HG02610 (cell line): Measurements from ENCODE around the gene NDUFA13.

Experiments
- ATAC-seq: cut with Tn5 transposase; IDR thresholded peaks from one replicate; pipeline ENCODE4 v1.9.1; 2021; ENCODE audit warnings: mild to moderate bottlenecking, moderate library complexity; ENCODE audit not compliant: unreplicated experiment

NDUFA13 gene

DNA sequence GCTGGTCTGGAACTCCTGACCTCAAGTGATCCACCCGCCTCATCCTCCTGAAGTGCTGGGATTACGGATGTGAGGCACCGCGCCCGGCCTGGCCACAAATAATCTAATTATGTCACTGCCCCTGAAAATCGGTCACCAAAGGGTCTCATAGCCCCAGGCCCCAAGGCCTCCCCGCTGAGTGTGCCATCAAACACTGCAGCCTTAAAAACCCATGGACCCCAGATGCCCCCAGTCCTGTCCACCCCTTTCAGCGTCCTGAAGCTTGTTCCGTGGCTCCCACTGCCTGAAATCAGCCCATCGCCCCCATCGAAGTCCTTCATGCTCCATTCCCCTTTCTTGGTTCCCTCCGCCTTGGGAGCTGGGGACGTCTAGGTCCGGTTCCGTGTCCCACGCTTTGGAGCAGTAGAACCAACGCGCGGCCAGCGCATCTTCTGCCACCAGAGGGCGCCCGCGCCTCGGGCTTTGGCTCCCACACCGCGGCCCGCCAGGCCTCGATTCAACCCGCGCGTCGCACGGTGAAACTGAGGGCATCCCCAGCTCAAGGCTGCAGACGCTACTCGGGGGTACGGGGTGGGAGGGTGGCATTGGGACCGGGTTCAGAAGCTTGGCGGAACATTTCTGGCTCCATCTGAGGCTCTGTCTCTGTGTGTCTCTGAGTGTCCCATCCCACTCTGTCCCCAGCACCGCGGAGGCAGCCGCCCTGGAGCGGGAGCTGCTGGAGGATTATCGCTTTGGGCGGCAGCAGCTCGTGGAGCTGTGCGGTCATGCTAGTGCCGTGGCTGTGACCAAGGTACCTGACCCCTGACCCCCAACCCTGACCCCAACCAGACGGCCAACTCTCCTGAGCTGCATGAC lies 16.2 kb downstream of the NDUFA13 start:
- no peak for ATAC-seq

- ATAC-seq: no peak
These were observed 17.0 kb downstream of the NDUFA13 start for GRCh38 chr19:19532806-19533701.

- no peak for ATAC-seq
These were observed 17.8 kb downstream of the NDUFA13 start for GRCh38 chr19:19533841-19534240.

GRCh38 chr19:19534556-19535265 lies 18.7 kb downstream of the NDUFA13 start:
- ATAC-seq: no peak

DNA sequence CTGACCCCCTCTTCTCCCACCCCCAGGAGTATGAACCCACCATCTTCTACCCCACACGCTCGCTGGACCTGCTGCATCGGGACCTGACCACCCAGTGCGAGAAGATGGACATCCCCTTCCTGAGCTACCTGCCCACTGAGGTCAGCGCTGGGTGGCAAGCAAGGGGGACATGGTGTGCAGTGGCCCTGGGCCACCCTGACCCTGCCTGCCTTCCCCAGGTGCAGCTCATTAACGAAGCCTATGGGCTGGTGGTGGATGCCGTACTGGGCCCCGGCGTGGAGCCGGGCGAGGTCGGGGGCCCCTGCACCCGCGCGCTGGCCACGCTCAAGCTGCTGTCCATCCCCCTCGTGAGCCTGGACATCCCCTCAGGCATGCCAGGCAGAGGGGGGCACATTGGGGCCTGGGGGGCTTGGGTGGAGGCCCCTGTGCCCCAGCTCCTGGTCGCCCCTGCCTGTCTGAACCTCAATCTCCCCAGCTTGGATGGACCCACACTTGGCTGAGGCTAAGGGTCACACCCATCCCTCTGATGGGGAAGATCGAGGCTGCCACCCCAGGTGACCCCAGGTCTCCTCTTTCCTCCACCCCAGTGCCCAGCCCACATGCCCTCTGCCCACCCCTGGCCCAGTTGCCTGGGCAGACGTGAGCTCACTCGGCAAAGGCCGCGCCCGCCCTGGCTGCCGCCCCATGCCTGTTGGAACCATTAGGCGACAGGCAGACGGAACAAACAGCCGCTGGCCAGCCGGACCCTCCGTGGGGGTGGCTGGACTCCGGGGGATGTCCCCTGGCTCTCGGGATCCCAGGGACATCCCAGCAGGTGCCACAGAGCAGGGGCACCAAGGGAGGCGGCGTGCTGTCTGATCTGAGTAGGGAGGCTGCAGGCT lies 19.5 kb downstream of the NDUFA13 start:
- ATAC-seq: no peak

DNA sequence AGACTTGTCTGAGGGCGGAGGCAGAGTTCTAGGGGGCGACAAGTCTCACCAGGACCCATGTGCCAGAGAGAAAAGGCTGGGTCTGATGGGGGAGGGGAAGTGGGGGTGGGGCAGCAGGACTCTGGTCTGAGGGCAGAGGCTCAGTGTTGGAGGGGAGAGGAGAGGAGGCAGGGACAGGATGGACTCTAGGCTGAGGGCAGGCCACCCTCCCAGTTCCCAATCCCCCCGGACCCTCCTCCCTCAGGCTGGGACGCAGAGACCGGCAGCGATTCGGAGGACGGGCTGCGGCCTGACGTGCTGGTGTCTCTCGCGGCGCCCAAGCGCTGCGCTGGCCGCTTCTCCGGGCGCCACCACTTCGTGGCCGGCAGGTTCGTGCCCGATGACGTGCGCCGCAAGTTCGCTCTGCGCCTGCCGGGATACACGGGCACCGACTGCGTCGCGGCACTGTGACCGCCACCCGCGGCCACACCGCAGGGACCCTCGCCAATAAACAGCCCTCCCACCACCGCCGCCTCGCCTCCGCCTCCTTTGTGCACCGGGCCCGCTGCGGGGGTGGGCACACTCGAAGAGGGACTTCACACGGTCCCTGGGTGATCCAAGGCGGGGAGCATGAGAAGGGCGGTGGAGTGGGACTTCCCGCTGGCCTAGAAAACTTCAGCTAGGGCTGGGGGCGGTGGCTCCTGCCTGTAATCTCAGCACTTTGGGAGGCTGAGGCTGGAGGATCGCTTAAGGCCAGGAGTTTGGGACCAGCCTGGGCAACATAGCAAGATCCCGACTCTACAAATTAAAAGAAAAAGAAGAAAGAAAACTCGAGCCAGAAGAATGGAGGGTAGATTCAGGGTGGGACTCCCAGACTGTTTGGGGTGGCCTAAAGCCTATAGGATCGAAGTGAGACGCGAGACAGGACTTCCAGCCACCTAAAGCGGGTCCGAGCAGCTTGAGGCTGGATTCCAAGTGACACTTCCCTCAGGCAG lies 21.3 kb downstream of the NDUFA13 start:
- ATAC-seq: no peak

DNA sequence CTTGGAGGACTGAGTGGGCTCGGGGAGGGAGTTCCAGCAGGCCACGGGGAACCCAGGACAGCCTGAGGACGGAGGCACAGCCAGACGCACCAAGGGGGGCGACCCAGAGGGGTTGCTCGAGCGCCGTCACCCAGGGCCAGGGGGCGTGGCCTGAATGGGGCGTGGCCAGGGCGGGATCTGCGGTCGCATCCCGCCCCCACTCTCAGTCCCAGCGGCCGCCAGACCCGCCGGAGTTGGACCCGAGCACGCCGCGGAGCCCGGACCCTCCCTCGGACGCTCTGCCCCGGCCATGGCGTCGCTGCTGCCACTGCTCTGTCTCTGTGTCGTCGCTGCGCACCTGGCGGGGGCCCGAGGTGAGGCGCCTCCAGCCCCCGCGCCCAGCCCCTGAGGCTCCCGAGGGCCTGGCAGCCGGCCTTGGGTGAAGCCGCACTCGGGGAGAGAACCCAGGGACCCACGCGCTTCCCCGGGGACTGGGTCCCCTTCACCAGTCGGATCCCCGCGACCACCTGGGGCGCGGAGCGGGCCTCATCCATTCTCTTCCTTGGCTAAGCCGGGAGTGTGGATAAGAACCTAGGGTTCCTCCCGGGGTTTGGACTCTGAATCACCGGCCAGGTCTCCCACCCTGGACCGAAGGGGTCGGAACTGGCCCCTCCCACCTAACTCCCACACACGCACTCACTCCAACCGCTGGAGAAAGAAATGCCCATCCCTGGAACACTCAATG lies 22.2 kb downstream of the NDUFA13 start, which contains the start of gene CILP2:
CILP2 (plus strand) TSS at position 205 of the 724 bp plus-strand sequence; CDS start at position 290, 85 bp downstream.
- ATAC-seq: no peak

- no peak for ATAC-seq
These were observed 22.8 kb downstream of the NDUFA13 start for GRCh38 chr19:19538785-19539166.

GRCh38 chr19:19539698-19540063 lies 23.7 kb downstream of the NDUFA13 start:
- no peak for ATAC-seq

- ATAC-seq: no peak
These were observed 24.2 kb downstream of the NDUFA13 start for GRCh38 chr19:19540064-19540714.

DNA sequence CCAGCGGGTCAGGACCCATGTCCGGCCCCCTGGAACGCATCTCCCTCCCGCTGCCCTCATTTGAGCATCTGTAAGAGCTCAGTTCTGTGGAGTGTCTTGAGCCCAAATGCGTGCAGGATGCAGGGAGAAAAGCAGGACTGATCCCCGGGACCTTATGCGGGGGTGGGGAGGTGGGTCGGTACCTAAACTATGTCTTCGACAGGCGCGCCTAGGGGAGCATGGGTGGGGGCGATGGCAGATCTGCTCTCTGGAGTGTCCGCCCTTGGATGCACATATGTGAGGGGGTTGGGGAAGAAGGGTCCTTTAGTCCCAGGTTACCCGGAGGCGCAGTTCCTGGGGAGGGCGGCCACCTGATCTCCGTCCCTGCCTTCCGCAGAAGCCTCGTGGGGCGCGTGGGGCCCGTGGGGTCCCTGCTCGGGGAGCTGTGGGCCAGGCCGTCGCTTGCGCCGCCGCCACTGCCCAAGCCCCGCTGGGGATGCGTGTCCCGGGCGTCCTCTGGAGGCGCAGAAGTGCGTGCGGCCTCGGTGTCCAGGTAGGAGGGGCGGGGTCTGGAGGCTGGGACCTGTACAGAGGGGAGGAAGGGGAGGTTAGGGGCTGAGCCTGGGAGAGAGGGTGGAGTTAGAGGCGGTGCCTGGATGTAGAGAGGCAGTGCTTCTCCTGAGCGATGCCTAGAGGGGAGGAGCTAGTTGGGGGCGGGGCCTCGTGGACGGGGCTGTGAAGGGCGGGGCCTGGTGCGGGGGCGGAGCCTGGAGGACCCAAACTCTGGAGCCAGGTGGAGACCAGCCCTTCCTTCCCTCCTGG lies 24.9 kb downstream of the NDUFA13 start:
- no peak for ATAC-seq

- ATAC-seq: no peak
These were observed 25.6 kb downstream of the NDUFA13 start for GRCh38 chr19:19541616-19542015.

DNA sequence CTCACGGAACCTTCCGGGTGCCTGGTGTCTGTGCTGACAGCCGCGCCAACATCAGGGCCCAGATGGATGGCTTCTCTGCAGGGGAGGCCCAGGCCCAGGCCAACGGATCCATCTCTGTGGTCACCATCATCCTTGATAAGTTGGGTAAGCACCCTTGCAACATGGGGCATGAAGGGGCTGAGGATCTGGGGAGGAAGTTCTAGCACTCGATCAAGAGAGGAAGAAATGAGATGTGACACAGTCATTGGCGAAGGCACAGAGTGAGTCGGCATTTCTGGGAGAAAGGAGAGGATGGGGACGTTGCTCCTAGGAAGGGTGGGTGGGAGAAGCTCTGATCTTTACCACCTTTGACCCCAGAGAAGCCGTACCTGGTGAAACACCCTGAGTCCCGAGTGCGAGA lies 26.5 kb downstream of the NDUFA13 start:
- no peak for ATAC-seq

- ATAC-seq: no peak
These were observed 27.1 kb downstream of the NDUFA13 start for GRCh38 chr19:19543101-19543500.

DNA sequence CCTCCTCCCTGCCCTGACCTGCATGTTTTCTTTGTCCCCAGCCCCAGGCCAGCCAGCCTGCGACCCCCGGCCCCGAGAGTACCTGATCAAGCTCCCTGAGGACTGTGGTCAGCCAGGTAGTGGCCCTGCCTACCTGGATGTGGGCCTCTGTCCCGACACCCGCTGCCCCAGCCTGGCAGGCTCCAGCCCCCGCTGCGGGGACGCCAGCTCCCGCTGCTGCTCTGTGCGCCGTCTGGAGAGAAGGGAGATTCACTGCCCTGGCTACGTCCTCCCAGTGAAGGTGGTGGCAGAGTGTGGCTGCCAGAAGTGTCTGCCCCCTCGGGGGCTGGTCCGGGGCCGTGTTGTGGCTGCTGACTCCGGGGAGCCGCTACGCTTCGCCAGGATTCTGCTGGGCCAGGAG lies 27.6 kb downstream of the NDUFA13 start:
- no peak for ATAC-seq

DNA sequence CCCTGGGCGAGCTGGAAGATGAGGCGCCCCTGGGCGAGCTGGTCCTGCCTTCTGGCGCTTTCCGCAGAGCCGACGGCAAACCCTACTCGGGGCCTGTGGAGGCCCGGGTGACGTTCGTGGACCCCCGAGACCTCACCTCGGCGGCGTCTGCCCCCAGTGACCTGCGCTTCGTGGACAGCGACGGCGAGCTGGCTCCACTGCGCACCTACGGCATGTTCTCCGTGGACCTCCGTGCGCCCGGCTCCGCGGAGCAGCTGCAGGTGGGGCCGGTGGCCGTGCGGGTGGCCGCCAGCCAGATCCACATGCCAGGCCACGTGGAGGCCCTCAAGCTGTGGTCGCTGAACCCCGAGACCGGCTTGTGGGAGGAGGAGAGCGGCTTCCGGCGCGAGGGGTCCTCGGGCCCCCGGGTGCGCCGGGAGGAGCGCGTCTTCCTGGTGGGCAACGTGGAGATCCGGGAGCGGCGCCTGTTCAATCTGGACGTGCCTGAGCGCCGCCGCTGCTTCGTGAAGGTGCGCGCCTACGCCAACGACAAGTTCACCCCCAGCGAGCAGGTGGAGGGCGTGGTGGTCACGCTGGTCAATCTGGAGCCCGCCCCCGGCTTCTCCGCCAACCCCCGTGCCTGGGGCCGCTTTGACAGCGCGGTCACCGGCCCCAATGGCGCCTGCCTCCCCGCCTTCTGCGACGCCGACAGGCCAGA lies 28.4 kb downstream of the NDUFA13 start:
- ATAC-seq: no peak
